ENCODE results near the gene IFFO2.

Gene IFFO2

GRCh38 chr1:18949686-18950400, 6.6 kb downstream of the IFFO2 start:
- no peak for DNase-seq

GRCh38 chr1:18948913-18949685, 7.4 kb downstream of the IFFO2 start:
- no peak for DNase-seq

GRCh38 chr1:18948048-18948912, 8.2 kb downstream of the IFFO2 start:
- DNase-seq, result peak; percentile 62

GRCh38 chr1:18947570-18947969, 8.9 kb downstream of the IFFO2 start:
- DNase-seq, result no peak

GRCh38 chr1:18946550-18947381, 9.7 kb downstream of the IFFO2 start:
- DNase-seq, result no peak

- no peak for DNase-seq
These were observed 11.1 kb downstream of the IFFO2 start for GRCh38 chr1:18945401-18945849.

- no peak for DNase-seq
These were observed 11.7 kb downstream of the IFFO2 start for GRCh38 chr1:18944810-18945209.

- no peak for DNase-seq
These were observed 12.4 kb downstream of the IFFO2 start for GRCh38 chr1:18943914-18944572.

GRCh38 chr1:18943162-18943561, 13.3 kb downstream of the IFFO2 start:
- DNase-seq, result no peak

GRCh38 chr1:18942340-18942739, 14.1 kb downstream of the IFFO2 start:
- DNase-seq, result no peak

GRCh38 chr1:18941221-18942141, 15.0 kb downstream of the IFFO2 start:
- no peak for DNase-seq

- no peak for DNase-seq
These were observed 16.0 kb downstream of the IFFO2 start for GRCh38 chr1:18940303-18941020.

- DNase-seq, result no peak
These were observed 16.8 kb downstream of the IFFO2 start for GRCh38 chr1:18939398-18940302.

- DNase-seq, result no peak
These were observed 17.8 kb downstream of the IFFO2 start for GRCh38 chr1:18938707-18939070.

GRCh38 chr1:18938008-18938706, 18.3 kb downstream of the IFFO2 start:
- DNase-seq, result no peak

- no peak for DNase-seq
These were observed 18.9 kb downstream of the IFFO2 start for GRCh38 chr1:18937539-18937938.

- no peak for DNase-seq
These were observed 19.5 kb downstream of the IFFO2 start for GRCh38 chr1:18936814-18937481.

GRCh38 chr1:18936471-18936813, 20.0 kb downstream of the IFFO2 start:
- no peak for DNase-seq
